HepG2 (cell line): ENCODE measurements around the gene ATRIP. TPM values are rescaled to one million over a fixed set of nuclear protein-coding genes. Genes with fewer than 3 reads are reported as not detected.

Experiments
- ATF7-NPFF ChIP-seq: sonication (generic); formaldehyde crosslinking; IDR thresholded peaks from 2 replicates; pipeline ENCODE4 v1.8.1; 2023; ENCODE audit warnings: mild to moderate bottlenecking, low read depth, missing genetic modification reagents, moderate library complexity
- SAFB2 ChIP-seq: sonication (generic); formaldehyde crosslinking; IDR thresholded peaks from 2 replicates; pipeline ENCODE4 v1.5.1; 2020; ENCODE audit warnings: missing genetic modification reagents, low read depth, mild to moderate bottlenecking, borderline replicate concordance
- ZNF143 ChIP-seq: sonication (generic); formaldehyde crosslinking; IDR thresholded peaks from 2 replicates; pipeline ENCODE4 v1.4.0; 2020; ENCODE audit warnings: missing genetic modification reagents
- polyA plus RNA-seq, 8 experiments: library from polyadenylated mRNA; depleted of rRNA in 3 of 8; stranded (reverse) in 7 of 8; unstranded in 1 of 8; fragments of >200 nt; fragmentation: Illumina TruSeq in 4 of 8; extraction: Trizol in 4 of 8; gene quantifications; 2 replicates each; pipeline versions ENCODE4 v1.2.1 to v1.2.3, GENCODE V29; 2011 to 2016; ENCODE audit warnings: low read depth in 4 of 8, missing spikeins in 1 of 8, mixed read lengths in 1 of 8; ENCODE audit not compliant: insufficient read depth in 1 of 8
- total RNA-seq, 5 experiments: library from RNA; depleted of rRNA; stranded (reverse); fragments of >200 nt; fragmentation: Illumina TruSeq; extraction: Trizol; gene quantifications; 2 replicates each; pipeline ENCODE4 v1.2.3, GENCODE V29; 2016; ENCODE audit warnings: low read depth in 1 of 5
- TF ChIP-seq, protein P1 (sequence below): sonication (generic); formaldehyde crosslinking; IDR thresholded peaks from 2 replicates; pipeline ENCODE4 v1.4.0; 2020; ENCODE audit warnings: mild to moderate bottlenecking, missing genetic modification reagents
- TF ChIP-seq, protein P2 (sequence below): sonication (generic); formaldehyde crosslinking; IDR thresholded peaks from 2 replicates; pipeline ENCODE4 v1.9.0; 2021; ENCODE audit warnings: mild to moderate bottlenecking, missing genetic modification reagents
- TF ChIP-seq, protein P3 (sequence below): sonication (generic); formaldehyde crosslinking; IDR thresholded peaks from 2 replicates; pipeline ENCODE4 v1.8.0; 2022; ENCODE audit warnings: mild to moderate bottlenecking, missing genetic modification reagents; ENCODE audit not compliant: insufficient replicate concordance
- TF ChIP-seq, protein P4 (sequence below): sonication (generic); formaldehyde crosslinking; IDR thresholded peaks from 2 replicates; pipeline ENCODE4 v1.4.0; 2020; ENCODE audit warnings: missing genetic modification reagents, borderline replicate concordance

The ATRIP gene
- total and polyA plus RNA-seq, 2 of the 13 experiments (the other 11 are each of a cell fraction or from before 2014, with no cell fraction given): 5.1 to 12.5 TPM

DNA sequence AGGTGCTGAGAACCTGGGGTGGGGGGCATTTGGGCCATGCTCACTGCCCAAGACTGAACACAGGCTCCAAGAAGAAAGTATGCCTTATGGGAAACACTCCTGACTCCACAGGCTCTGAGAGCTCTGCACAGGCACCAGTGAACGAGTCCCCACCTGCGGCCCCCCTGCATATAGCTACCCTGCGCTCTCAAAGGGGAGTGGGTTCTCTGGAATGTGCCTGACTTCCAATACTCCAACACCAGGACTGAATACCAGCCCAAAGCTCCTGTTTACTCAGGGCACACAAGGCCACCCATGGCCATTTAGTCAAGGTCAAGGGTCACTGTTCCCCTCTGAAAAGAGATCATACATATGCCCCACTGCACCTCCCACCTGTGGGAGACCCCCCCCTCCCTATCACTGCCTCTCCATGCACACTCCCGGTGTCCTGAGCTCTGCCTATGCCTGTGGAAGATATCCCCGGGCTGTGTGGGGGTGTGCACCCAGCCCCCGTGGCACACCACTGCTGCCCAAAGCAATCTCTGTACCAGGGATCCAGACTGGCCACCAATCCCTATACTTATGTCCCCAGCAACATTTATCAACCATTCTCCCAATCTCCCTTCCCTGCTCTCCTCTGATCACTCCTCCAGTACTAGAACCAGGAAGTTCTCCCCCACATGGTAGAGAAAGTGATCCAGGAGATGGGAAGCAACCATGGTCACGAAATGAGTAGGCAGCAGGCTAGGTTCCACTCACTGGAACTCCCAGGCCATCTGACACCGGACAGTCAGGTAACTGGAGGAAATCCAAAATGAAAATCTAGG lies 15.1 kb upstream of the ATRIP start (continued):
- TF ChIP-seq, protein P1, sequence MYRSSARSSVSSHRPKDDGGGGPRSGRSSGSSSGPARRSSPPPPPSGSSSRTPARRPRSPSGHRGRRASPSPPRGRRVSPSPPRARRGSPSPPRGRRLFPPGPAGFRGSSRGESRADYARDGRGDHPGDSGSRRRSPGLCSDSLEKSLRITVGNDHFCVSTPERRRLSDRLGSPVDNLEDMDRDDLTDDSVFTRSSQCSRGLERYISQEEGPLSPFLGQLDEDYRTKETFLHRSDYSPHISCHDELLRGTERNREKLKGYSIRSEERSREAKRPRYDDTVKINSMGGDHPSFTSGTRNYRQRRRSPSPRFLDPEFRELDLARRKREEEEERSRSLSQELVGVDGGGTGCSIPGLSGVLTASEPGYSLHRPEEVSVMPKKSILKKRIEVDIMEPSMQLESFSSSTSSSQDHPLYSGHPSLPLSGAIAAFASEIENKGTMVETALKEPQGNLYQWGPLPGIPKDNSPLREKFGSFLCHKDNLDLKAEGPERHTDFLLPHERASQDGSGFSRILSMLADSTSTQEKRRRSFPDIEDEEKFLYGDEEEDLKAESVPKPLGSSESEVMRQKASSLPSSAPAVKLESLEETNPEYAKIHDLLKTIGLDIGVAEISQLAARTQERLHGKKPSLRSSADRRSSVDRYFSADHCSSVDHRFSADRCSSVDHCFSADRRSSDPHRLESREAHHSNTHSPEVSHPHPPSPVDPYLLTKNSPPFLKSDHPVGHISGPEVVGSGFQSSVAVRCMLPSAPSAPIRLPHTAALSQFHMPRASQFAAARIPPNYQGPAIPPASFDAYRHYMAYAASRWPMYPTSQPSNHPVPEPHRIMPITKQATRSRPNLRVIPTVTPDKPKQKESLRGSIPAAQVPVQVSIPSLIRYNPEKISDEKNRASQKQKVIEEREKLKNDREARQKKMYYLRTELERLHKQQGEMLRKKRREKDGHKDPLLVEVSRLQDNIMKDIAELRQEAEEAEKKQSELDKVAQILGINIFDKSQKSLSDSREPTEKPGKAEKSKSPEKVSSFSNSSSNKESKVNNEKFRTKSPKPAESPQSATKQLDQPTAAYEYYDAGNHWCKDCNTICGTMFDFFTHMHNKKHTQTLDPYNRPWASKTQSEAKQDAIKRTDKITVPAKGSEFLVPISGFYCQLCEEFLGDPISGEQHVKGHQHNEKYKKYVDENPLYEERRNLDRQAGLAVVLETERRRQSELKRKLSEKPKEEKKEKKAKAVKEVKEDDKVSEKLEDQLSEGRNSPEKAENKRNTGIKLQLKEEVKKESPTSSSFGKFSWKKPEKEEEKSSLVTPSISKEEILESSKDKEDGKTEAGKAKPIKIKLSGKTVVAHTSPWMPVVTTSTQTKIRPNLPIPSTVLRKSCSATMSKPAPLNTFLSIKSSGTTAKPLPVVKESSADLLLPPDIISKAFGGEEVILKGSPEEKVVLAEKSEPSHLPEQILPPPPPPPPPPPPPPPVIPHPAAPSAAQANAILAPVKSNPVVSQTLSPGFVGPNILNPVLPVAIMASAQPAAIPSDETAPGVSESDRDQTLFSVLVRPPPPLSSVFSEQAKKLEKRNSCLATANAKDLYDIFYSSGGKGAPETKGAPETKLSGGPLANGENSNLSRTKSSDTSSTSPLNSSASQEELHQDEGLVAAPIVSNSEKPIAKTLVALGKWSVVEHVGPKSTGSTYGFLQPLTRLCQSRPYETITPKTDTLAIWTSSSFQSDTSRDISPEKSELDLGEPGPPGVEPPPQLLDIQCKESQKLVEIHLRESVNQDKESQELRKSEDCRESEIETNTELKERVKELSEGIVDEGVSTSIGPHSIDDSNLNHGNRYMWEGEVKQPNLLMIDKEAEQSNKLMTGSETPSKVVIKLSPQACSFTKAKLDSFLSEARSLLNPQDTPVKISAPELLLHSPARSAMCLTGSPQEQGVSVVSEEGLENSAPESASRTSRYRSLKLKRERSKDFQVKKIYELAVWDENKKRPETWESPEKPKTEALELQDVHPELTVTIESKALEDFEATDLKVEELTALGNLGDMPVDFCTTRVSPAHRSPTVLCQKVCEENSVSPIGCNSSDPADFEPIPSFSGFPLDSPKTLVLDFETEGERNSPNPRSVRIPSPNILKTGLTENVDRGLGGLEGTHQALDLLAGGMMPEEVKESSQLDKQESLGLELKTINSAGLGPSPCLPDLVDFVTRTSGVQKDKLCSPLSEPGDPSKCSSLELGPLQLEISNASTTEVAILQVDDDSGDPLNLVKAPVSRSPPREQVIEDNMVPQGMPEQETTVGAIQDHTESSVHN (CRISPR knock-in tag): no peak
- TF ChIP-seq, protein P2, sequence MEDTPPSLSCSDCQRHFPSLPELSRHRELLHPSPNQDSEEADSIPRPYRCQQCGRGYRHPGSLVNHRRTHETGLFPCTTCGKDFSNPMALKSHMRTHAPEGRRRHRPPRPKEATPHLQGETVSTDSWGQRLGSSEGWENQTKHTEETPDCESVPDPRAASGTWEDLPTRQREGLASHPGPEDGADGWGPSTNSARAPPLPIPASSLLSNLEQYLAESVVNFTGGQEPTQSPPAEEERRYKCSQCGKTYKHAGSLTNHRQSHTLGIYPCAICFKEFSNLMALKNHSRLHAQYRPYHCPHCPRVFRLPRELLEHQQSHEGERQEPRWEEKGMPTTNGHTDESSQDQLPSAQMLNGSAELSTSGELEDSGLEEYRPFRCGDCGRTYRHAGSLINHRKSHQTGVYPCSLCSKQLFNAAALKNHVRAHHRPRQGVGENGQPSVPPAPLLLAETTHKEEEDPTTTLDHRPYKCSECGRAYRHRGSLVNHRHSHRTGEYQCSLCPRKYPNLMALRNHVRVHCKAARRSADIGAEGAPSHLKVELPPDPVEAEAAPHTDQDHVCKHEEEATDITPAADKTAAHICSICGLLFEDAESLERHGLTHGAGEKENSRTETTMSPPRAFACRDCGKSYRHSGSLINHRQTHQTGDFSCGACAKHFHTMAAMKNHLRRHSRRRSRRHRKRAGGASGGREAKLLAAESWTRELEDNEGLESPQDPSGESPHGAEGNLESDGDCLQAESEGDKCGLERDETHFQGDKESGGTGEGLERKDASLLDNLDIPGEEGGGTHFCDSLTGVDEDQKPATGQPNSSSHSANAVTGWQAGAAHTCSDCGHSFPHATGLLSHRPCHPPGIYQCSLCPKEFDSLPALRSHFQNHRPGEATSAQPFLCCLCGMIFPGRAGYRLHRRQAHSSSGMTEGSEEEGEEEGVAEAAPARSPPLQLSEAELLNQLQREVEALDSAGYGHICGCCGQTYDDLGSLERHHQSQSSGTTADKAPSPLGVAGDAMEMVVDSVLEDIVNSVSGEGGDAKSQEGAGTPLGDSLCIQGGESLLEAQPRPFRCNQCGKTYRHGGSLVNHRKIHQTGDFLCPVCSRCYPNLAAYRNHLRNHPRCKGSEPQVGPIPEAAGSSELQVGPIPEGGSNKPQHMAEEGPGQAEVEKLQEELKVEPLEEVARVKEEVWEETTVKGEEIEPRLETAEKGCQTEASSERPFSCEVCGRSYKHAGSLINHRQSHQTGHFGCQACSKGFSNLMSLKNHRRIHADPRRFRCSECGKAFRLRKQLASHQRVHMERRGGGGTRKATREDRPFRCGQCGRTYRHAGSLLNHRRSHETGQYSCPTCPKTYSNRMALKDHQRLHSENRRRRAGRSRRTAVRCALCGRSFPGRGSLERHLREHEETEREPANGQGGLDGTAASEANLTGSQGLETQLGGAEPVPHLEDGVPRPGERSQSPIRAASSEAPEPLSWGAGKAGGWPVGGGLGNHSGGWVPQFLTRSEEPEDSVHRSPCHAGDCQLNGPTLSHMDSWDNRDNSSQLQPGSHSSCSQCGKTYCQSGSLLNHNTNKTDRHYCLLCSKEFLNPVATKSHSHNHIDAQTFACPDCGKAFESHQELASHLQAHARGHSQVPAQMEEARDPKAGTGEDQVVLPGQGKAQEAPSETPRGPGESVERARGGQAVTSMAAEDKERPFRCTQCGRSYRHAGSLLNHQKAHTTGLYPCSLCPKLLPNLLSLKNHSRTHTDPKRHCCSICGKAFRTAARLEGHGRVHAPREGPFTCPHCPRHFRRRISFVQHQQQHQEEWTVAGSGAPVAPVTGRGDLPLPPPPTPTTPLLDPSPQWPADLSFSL (CRISPR knock-in tag): no peak
- peak; percentile 39; the same call in 1 of the 2 replicates for TF ChIP-seq ZNF143 (CRISPR knock-in tag)
- no peak for TF ChIP-seq SAFB2 (CRISPR knock-in tag)
- TF ChIP-seq, protein P3, sequence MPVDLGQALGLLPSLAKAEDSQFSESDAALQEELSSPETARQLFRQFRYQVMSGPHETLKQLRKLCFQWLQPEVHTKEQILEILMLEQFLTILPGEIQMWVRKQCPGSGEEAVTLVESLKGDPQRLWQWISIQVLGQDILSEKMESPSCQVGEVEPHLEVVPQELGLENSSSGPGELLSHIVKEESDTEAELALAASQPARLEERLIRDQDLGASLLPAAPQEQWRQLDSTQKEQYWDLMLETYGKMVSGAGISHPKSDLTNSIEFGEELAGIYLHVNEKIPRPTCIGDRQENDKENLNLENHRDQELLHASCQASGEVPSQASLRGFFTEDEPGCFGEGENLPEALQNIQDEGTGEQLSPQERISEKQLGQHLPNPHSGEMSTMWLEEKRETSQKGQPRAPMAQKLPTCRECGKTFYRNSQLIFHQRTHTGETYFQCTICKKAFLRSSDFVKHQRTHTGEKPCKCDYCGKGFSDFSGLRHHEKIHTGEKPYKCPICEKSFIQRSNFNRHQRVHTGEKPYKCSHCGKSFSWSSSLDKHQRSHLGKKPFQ: peak; percentile 93
- no peak for TF ChIP-seq ATF7-NPFF (CRISPR knock-in tag)
- TF ChIP-seq, protein P4, sequence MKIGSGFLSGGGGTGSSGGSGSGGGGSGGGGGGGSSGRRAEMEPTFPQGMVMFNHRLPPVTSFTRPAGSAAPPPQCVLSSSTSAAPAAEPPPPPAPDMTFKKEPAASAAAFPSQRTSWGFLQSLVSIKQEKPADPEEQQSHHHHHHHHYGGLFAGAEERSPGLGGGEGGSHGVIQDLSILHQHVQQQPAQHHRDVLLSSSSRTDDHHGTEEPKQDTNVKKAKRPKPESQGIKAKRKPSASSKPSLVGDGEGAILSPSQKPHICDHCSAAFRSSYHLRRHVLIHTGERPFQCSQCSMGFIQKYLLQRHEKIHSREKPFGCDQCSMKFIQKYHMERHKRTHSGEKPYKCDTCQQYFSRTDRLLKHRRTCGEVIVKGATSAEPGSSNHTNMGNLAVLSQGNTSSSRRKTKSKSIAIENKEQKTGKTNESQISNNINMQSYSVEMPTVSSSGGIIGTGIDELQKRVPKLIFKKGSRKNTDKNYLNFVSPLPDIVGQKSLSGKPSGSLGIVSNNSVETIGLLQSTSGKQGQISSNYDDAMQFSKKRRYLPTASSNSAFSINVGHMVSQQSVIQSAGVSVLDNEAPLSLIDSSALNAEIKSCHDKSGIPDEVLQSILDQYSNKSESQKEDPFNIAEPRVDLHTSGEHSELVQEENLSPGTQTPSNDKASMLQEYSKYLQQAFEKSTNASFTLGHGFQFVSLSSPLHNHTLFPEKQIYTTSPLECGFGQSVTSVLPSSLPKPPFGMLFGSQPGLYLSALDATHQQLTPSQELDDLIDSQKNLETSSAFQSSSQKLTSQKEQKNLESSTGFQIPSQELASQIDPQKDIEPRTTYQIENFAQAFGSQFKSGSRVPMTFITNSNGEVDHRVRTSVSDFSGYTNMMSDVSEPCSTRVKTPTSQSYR (CRISPR knock-in tag): peak; percentile 81; the same call in 1 of the 2 replicates
